Stimulated activated CD8-positive, alpha-beta memory T cell treated with anti-CD3 and anti-CD28 coated beads, Interleukin-15, amount 100 ng/mL, for 48 hours (primary cell): ENCODE data around the gene OR2W1.

Experiments
- DNase-seq, 2 donors: peaks; one replicate each; pipeline ENCODE4 v3.0.0-alpha.2; 2020; ENCODE audit warnings: low read depth in 2 of 2

The OR2W1 gene

GRCh38 chr6:29045075-29045474 lies at the start of gene OR2W1:
TSS of gene OR2W1 (minus strand) at chr6:29045175. CDS start at chr6:29045175, 0 bp downstream.
- no peak for DNase-seq

- DNase-seq: no peak
Observed at GRCh38 chr6:29092957-29093356, 48.0 kb upstream of the OR2W1 start.

GRCh38 chr6:29087213-29087612 lies 42.2 kb upstream of the OR2W1 start, which contains the start of gene OR2B3:
TSS of gene OR2B3 (minus strand) at chr6:29087313. CDS start at chr6:29087248, 65 bp downstream.
- no peak for DNase-seq

- DNase-seq: no peak
Observed at GRCh38 chr6:29082457-29082856, 37.5 kb upstream of the OR2W1 start.

- no peak for DNase-seq
Observed at GRCh38 chr6:29081312-29081711, 36.3 kb upstream of the OR2W1 start.

- DNase-seq: no peak
Observed at GRCh38 chr6:29079203-29079602, 34.2 kb upstream of the OR2W1 start.

- no peak for DNase-seq
Observed at GRCh38 chr6:29071831-29072723, 27.1 kb upstream of the OR2W1 start.

GRCh38 chr6:29051680-29052079 lies 6.7 kb upstream of the OR2W1 start:
- DNase-seq: no peak

GRCh38 chr6:29035951-29036350 lies 9.0 kb downstream of the OR2W1 start:
- no peak for DNase-seq

- DNase-seq: no peak
Observed at GRCh38 chr6:29028821-29029220, 16.2 kb downstream of the OR2W1 start.

GRCh38 chr6:29025927-29026585 lies 18.9 kb downstream of the OR2W1 start:
- DNase-seq: no peak

- DNase-seq: no peak
Observed at GRCh38 chr6:29021434-29021833, 23.5 kb downstream of the OR2W1 start.

- no peak for DNase-seq
Observed at GRCh38 chr6:29019629-29020028, 25.3 kb downstream of the OR2W1 start.

- DNase-seq: no peak
Observed at GRCh38 chr6:29017428-29017802, 27.6 kb downstream of the OR2W1 start.

- DNase-seq: peak; percentile 56 to 66
Observed at GRCh38 chr6:29016559-29017427, 28.2 kb downstream of the OR2W1 start.

GRCh38 chr6:29014729-29015608 lies 30.0 kb downstream of the OR2W1 start:
- DNase-seq: no peak

GRCh38 chr6:29011276-29011734 lies 33.7 kb downstream of the OR2W1 start:
- no peak for DNase-seq

- DNase-seq: no peak
Observed at GRCh38 chr6:29009358-29009757, 35.6 kb downstream of the OR2W1 start.

GRCh38 chr6:29008089-29008488 lies 36.9 kb downstream of the OR2W1 start:
- DNase-seq: no peak

GRCh38 chr6:29005183-29005885 lies 39.6 kb downstream of the OR2W1 start, which contains the start of gene ZNF311:
TSS of gene ZNF311 (minus strand) at chr6:29005315. CDS start at chr6:29003954, 1,361 bp downstream.
- no peak for DNase-seq
